Fibroblast of lung (primary cell): ENCODE results near the gene CADPS.

Experiments used
- CTCF ChIP-seq, 2 donors: IDR thresholded peaks in 1 of 2; conservative IDR thresholded peaks in 1 of 2; 1 replicate in 1 of 2; 2 replicates in 1 of 2; pipeline ENCODE4 v1.5.1; 2011 to 2012; ENCODE audit warnings: low read length in 2 of 2, control low read depth in 1 of 2, inconsistent platforms in 1 of 2, low read depth in 1 of 2, mild to moderate bottlenecking in 1 of 2
- EZH2 ChIP-seq: IDR thresholded peaks from 2 replicates; pipeline ENCODE4 v1.5.1; 2012; ENCODE audit warnings: low read length, control low read depth, mild to moderate bottlenecking; ENCODE audit errors: missing control alignments

GRCh38 chr3:62439978-62440377, 435.2 kb downstream of the CADPS start:
- no peak for TF ChIP-seq EZH2
- TF ChIP-seq CTCF (conservative IDR thresholded peaks at IDR 0.05 in 1 of 2, IDR thresholded peaks at IDR 0.05 in 1 of 2; ENCODE audit: low read depth in 1 of 2, low read length in 2 of 2), result no peak
